VCaP (cell line): ENCODE results near the gene DAPL1.

Experiments used
- H3K27ac ChIP-seq: fragments of 450-650 bp; 2 replicates; pipeline ENCODE4 v1.5.1; 2017
- TF ChIP-seq, protein P1 (sequence below): fragments of 450-650 bp; conservative IDR thresholded peaks from 2 replicates; pipeline ENCODE4 v1.5.1; 2017; ENCODE audit warnings: mild to moderate bottlenecking, moderate library complexity

The DAPL1 gene

DNA sequence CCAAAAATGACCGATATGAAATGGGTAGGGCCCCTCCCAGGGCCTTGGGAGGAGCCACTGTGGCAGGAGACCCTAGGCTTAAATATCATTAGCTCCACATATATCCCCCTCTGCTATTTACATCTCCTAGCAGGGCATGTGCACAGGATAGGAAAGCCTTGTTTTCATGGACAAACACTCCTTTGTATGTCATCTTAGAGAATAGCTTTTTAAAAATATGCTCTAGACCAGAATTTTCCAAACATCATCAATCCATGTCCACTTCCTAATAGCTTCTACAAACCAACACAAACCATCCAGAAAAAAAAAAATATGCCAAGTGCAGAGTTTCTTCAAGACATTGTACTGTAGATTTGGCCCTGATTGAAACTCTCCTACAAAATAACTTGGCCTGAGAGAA lies 10.8 kb downstream of the DAPL1 start:
- TF ChIP-seq, protein P1, sequence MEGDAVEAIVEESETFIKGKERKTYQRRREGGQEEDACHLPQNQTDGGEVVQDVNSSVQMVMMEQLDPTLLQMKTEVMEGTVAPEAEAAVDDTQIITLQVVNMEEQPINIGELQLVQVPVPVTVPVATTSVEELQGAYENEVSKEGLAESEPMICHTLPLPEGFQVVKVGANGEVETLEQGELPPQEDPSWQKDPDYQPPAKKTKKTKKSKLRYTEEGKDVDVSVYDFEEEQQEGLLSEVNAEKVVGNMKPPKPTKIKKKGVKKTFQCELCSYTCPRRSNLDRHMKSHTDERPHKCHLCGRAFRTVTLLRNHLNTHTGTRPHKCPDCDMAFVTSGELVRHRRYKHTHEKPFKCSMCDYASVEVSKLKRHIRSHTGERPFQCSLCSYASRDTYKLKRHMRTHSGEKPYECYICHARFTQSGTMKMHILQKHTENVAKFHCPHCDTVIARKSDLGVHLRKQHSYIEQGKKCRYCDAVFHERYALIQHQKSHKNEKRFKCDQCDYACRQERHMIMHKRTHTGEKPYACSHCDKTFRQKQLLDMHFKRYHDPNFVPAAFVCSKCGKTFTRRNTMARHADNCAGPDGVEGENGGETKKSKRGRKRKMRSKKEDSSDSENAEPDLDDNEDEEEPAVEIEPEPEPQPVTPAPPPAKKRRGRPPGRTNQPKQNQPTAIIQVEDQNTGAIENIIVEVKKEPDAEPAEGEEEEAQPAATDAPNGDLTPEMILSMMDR = no peak
- no peak overlapping the region for H3K27ac ChIP-seq

DNA sequence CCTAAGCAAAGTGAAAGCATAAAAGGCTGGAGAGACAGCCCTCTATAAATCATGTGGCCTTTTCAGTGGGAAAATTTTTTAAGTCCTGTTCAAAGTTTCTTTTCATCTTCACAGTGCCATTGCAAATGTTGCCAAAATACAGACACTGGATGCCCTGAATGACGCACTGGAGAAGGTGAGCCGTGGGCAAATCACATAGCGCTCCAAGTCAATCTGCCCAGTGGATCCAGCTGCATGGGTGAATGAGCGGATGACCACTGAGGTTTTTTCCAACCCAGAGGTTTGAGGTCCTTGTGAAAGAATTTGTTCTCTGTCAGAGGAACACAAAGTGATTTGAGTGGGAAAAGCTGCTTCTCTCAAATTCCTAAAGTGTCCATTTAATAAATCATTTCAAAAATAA lies 11.8 kb downstream of the DAPL1 start:
- H3K27ac ChIP-seq = no peak overlapping the region
- TF ChIP-seq, protein P1 = no peak

DNA sequence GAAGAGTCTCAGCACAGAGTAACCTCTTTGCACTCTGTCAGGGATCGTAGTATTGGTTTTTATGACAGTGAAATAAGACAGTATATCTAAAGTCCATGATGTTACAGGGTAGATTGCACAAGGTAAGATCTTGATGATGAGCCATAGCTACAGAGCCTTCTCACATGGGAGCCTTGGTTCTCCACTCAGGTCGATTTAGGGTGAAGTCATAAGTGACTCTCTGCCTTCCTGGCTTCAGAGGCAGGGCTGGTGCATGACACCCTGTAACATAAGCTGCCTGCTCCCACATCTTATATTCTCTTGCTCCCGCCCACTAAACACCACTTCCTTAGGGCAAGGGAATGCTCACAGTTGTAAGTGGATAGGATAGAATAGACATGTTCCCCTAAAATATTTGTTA lies 13.3 kb downstream of the DAPL1 start:
- H3K27ac ChIP-seq = no peak overlapping the region
- TF ChIP-seq, protein P1 = no peak

DNA sequence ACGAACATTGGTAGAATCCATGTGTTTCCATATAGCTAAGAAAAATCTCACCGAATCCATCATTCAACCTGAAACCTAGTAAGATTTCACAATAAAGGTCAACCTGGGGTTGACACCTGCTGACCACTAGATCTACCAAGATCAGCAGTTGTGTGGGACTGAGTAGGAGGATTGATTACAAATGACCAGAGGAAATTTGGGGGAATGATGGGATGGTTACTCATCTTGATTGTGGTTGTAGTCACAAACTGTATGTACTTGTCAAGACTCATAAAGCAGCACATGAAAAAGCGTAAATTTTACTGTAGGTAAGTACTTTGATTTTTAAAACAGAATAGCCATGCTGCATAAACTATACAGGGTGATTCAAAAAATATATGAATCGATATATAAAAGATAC lies 14.7 kb downstream of the DAPL1 start:
- no peak overlapping the region for H3K27ac ChIP-seq
- TF ChIP-seq, protein P1 = no peak

DNA sequence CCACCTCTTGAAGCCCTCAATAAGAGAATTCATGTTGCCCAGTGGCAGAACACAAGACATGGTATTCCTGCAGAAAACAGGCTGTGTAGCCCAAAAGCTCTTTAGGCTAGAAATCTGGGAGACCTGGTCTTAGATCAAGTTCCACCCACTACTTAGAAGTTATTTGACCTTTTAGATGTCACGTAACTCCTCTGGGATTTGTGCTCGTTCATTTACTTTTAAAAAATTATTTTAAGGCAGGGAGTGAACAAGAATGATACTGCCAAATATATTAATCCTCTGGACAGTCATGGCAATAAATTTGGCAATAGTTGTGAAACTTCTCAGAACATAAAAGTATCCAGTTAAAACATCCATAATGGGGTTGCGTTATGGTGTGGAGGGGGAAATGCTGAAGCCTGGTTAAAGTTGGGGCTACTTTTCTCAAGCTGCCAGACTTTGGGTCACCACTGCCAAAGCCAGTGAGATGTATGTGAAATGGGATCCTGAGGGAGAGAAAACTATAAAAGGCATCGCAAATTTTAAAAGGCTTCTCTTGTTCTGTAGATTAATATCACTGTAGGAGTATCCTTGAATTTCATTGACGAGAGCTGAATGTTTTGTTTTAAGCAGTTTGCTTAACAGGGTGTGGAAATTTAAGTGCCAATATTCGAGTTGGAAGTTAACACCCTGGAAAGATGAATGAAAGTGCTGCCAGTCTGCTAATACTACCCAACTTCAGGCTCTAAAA lies 15.8 kb downstream of the DAPL1 start:
- TF ChIP-seq, protein P1 = no peak
- H3K27ac ChIP-seq = no peak overlapping the region

DNA sequence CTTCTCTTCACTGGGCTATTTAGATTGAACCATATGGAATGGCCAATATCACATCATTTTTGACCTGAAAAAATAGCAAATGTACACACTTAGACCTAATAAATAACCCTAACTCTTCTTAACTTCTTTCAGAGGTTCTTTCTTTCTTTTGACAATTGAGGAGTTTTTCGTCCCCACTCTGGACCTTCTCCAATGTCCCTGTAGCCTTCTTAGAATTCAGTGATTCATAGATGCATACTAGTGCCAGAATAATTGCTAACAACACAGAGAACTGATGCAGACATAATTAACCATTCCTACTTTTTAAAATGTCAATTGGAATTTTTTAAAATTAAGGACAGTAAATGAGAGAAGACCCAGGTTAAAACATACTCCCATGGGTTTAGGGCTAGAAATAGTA lies 20.0 kb downstream of the DAPL1 start:
- H3K27ac ChIP-seq = no peak overlapping the region
- TF ChIP-seq, protein P1 = no peak

DNA sequence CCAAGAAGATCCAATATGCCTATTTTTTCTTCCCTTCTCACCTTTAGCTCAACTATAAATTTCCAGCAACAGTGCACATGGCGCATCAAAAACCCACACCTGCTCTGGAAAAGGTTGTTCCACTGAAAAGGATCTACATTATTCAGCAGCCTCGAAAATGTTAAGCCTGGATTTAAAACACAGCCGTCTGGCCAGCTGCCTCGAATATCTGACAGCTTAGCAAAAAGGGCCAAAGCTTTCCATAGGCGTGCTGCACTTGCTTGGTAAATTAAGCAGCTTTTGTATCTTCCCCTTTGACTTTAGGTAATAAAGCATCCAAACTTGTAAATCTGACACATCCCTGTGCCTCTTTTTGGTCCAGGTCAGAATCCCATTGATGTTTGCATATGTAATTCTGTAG lies 20.5 kb downstream of the DAPL1 start:
- no peak overlapping the region for H3K27ac ChIP-seq
- TF ChIP-seq, protein P1 = no peak
